ENCODE results near the gene ADORA3. TPM values are rescaled to one million over a fixed set of nuclear protein-coding genes. Genes with fewer than 3 reads are reported as not detected.

Gene ADORA3
- total and polyA plus RNA-seq, 12 donors: 2.3 to 51.0 (median 18.7) TPM

DNA sequence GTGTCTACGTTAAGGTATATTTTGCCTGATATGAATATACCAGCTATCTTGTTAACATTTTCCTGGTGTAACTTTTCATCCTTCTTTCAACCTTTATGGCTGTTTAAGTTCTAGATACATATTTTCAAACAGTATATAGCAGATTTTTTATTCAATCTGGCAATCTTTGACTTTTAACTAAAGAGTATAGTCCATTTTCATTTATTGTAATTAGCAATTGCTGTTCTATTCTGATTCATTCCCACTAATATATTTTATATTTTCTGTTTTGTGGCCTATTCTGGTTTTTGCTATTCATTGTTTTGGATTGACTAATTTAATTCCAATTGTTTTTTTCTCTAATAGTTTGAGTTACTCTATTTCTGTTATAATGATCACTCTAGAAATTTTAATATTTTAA lies 37.0 kb downstream of the ADORA3 start:
- no peaks in the 10 kb centered on the region for H3K9me3 ChIP-seq (replicated peaks in 1 of 3)
- DNase-seq: no peak
- peaks cover 0 to 13% of the 10 kb centered on the region in 2 donors for H3K4me1 ChIP-seq (replicated peaks in 1 of 2)
- H3K4me3 ChIP-seq: no peak overlapping the region
- H3K27ac ChIP-seq: no peak overlapping the region
- peaks cover 0 to 13% of the 10 kb centered on the region in 2 donors for H3K36me3 ChIP-seq (replicated peaks in 1 of 2)
- intact Hi-C loops (cut with DNase I): no loop called here
- no peaks in the 10 kb centered on the region for H3K27me3 ChIP-seq
- TF ChIP-seq, protein P1, sequence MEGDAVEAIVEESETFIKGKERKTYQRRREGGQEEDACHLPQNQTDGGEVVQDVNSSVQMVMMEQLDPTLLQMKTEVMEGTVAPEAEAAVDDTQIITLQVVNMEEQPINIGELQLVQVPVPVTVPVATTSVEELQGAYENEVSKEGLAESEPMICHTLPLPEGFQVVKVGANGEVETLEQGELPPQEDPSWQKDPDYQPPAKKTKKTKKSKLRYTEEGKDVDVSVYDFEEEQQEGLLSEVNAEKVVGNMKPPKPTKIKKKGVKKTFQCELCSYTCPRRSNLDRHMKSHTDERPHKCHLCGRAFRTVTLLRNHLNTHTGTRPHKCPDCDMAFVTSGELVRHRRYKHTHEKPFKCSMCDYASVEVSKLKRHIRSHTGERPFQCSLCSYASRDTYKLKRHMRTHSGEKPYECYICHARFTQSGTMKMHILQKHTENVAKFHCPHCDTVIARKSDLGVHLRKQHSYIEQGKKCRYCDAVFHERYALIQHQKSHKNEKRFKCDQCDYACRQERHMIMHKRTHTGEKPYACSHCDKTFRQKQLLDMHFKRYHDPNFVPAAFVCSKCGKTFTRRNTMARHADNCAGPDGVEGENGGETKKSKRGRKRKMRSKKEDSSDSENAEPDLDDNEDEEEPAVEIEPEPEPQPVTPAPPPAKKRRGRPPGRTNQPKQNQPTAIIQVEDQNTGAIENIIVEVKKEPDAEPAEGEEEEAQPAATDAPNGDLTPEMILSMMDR (IDR thresholded peaks at IDR 0.05): no peak
- no peak for TF ChIP-seq POLR2A (IDR thresholded peaks at IDR 0.05)
- WGBS, 4 donors: 0% methylated on average over 1 of the region's 1 CpG

DNA sequence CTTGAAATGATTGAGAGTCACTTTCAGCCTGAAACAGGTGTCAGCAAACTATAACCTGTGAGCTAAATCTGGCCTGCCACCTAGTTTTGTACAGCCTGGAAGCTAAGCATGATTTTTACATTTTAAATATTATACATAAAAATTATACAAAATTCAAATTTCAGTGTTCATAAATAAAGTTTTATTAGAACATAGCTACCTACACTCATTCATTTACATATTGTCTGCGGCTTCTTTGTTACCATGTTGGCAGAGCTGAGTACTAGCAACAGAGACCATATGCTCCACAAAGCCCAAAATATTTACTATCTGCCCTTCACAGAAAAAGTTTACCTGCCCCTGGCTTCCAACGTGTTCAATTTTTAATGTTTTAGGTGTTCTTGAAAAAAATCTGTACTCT lies 37.7 kb downstream of the ADORA3 start:
- 94 to 99% (median 98%) methylated on average over 2 of the region's 2 CpGs for WGBS, 4 donors
- intact Hi-C loops (cut with DNase I): no loop called here

DNA sequence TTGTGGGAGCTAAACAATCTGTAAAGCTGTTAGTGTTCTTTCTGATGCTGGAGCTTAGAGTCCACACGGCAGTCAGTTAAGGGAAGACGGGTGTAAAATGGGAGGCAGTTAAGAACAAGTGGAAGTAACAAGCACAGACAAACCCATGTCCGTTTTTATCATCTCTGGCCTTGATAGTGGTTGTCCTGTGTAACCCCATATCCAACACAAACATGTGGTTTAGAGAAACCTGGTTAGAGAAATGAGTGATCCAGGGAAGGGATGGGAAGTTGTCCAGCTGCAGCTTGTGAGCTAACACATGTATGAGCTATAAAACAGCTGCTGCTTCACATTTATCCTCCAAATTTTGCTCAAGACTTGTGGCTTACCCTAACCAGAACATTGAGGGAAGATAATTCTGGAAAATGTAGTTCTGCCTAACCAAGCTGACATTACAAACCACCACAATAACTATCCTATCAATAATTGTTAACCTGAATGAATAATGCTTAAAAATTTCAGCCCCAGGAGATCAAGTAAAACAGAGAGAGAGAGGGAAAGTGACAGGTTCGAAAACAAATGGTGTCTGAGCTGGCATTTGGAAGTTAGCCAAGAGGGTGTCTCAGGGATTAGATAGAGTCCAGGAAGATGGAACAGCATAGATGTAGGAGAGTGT lies 40.3 kb downstream of the ADORA3 start:
- Histone ChIP-seq H3K9me3 (replicated peaks in 1 of 3) (no peaks in the 10 kb centered on the region), H3K36me3 (replicated peaks in 1 of 2) (peaks cover 0 to 42% of the 10 kb centered on the region in 2 donors), H3K4me3 (no peak overlapping the region), H3K4me1 (replicated peaks in 1 of 2) (peaks cover 0 to 13% of the 10 kb centered on the region in 2 donors), H3K27ac (peak overlapping the region in 1 of 5 donors; percentile 17), H3K27me3 (no peaks in the 10 kb centered on the region)
- DNase-seq: peak in 6 of 7 donors; percentile 43 to 64 (median 58)
- intact Hi-C loops (cut with DNase I): no loop called here
- WGBS, 4 donors: 58 to 68% (median 65%) methylated on average over 4 of the region's 4 CpGs
- TF ChIP-seq POLR2A (IDR thresholded peaks at IDR 0.05): no peak

More for the DNA sequence above, 37.7 kb downstream of the ADORA3 start:
- Histone ChIP-seq H3K4me1 (replicated peaks in 1 of 2) (peaks cover 0 to 13% of the 10 kb centered on the region in 2 donors), H3K9me3 (replicated peaks in 1 of 3) (no peaks in the 10 kb centered on the region), H3K4me3 (no peak overlapping the region), H3K36me3 (replicated peaks in 1 of 2) (peaks cover 0 to 20% of the 10 kb centered on the region in 2 donors), H3K27ac (no peak overlapping the region), H3K27me3 (no peaks in the 10 kb centered on the region)
- TF ChIP-seq, protein P1 (IDR thresholded peaks at IDR 0.05): no peak
- TF ChIP-seq POLR2A (IDR thresholded peaks at IDR 0.05): no peak
- DNase-seq: no peak

DNA sequence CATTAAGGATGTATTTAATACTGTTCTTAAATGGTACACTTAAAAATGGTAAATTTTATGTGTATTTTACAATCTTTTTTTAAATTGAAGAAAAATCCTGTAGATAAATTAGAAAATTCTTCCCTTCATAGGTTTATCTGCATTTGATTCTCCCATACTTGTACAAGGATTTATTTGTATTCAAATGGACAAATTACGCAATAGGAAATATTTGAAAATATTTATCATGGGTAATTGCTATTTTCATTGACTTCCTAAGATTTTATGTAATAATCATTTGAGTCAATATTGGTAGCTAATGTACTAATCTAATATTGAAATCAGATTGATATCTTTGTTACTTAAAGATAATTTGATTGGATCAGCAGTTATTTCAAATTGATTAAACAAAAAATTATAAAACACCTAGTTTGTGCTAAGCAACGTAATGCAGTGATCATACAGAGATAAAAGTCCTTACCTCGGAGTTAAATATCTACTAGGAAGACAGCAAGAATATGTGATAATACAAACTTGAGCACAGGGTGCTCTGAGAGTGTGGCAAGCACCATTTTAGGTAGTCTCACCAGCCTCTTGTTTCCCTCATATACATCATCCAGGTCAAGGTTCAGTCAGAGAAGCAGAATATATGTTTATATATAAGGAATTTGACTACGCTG lies 40.9 kb downstream of the ADORA3 start:
- DNase-seq: no peak
- peaks cover 0 to 49% of the 10 kb centered on the region in 2 donors for H3K36me3 ChIP-seq (replicated peaks in 1 of 2)
- intact Hi-C loops (cut with DNase I): no loop called here

More for the DNA sequence above, 40.9 kb downstream of the ADORA3 start:
- Histone ChIP-seq H3K9me3 (replicated peaks in 1 of 3) (no peaks in the 10 kb centered on the region), H3K27me3 (no peaks in the 10 kb centered on the region), H3K4me3 (no peak overlapping the region), H3K27ac (peak overlapping the region in 1 of 5 donors; percentile 17), H3K4me1 (replicated peaks in 1 of 2) (peaks cover 0 to 13% of the 10 kb centered on the region in 2 donors)
- TF ChIP-seq, protein P1 (IDR thresholded peaks at IDR 0.05): no peak
- no peak for TF ChIP-seq POLR2A (IDR thresholded peaks at IDR 0.05)
- 93 to 95% (median 94%) methylated on average over 4 of the region's 4 CpGs for WGBS, 4 donors
